Measurements from ENCODE around the gene NECAB3. TPM values are rescaled to one million over a fixed set of nuclear protein-coding genes. Genes with fewer than 3 reads are reported as not detected.
A peak's percentile ranks its signal among the peaks of the same experiment; 100 is the strongest.

NECAB3 gene
- total and polyA plus RNA-seq, 2 of the 13 experiments (the other 11 are each of a cell fraction or from before 2014, with no cell fraction given) = 61.5 to 65.5 TPM

DNA sequence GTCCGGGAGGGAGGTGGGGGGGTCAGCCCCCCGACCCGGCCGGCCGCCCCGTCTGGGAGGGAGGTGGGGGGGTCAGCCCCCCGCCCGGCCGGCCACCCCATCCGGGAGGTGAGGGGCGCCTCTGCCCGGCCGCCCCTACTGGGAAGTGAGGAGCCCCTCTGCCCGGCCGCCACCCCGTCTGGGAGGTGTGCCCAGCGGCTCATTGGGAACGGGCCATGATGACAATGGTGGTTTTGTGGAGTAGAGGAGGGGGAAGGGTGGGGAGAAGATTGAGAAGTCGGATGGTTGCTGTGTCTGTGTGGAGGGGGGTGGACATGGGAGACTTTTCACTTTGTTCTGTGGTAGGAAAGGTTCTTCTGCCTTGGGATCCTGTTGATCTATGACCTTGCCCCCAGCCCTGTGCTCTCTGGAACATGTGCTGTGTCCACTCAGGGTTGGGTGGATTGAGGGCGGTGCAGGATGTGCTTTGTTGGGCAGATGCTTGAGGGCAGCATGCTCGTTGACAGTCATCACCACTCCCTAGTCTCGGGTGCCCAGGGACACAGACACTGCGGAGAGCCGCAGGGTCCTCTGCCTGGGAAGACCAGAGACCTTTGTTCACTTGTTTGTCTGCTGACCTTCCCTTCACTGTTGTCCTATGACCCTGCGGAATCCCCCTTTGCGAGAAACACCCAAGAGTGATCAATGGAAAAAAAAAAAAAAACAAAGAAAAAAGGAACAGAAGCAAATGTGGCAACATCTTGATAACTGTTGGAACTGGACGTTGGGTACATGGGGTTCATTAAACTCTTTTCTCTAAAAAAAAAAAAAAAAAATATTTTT, 27.6 kb upstream of the NECAB3 start (continued):
- TF ChIP-seq ZNF44 (CRISPR knock-in tag; IDR thresholded peaks at IDR 0.05) (peak; percentile 92; the same call in 1 of the 2 replicates), TRIM24 (CRISPR knock-in tag; IDR thresholded peaks at IDR 0.05) (peak; percentile 68; the same call in 1 of the 2 replicates), FLYWCH1 (CRISPR knock-in tag; IDR thresholded peaks at IDR 0.05) (no peak), ZNF543 (CRISPR knock-in tag; IDR thresholded peaks at IDR 0.05) (peak; percentile 96), ZNF709 (CRISPR knock-in tag; IDR thresholded peaks at IDR 0.05) (peak; percentile 71), BCL3 (CRISPR knock-in tag; IDR thresholded peaks at IDR 0.05) (peak; percentile 86), ZNF292 (CRISPR knock-in tag; IDR thresholded peaks at IDR 0.05; ENCODE audit: borderline replicate concordance, low read depth) (peak; percentile 99), ARNTL (CRISPR knock-in tag; IDR thresholded peaks at IDR 0.05) (peak; percentile 84; the same call in 1 of the 2 replicates), TBX2 (CRISPR knock-in tag; IDR thresholded peaks at IDR 0.05; ENCODE audit: borderline replicate concordance) (peak; percentile 81; the same call in 1 of the 2 replicates), ZFP1 (CRISPR knock-in tag; IDR thresholded peaks at IDR 0.05) (no peak; the same call in 1 of the 2 replicates), ARID5B (CRISPR knock-in tag; IDR thresholded peaks at IDR 0.05) (peak; percentile 90), POLR2G (IDR thresholded peaks at IDR 0.05; ENCODE audit: low read depth, low read length) (no peak), CENPX (CRISPR knock-in tag; IDR thresholded peaks at IDR 0.05) (no peak), GABPB1 (CRISPR knock-in tag; IDR thresholded peaks at IDR 0.05) (peak; percentile 52), ZNF274 (CRISPR knock-in tag; IDR thresholded peaks at IDR 0.05) (peak; percentile 54; the same call in 1 of the 2 replicates), ZNF10 (CRISPR knock-in tag; IDR thresholded peaks at IDR 0.05; ENCODE audit: borderline replicate concordance, low read depth) (no peak), ZNF382 (CRISPR knock-in tag; IDR thresholded peaks at IDR 0.05; ENCODE audit: borderline replicate concordance) (no peak), ZNF556 (CRISPR knock-in tag; IDR thresholded peaks at IDR 0.05; ENCODE audit: borderline replicate concordance) (peak; percentile 81; the same call in 1 of the 2 replicates)
- TF ChIP-seq, protein P1, sequence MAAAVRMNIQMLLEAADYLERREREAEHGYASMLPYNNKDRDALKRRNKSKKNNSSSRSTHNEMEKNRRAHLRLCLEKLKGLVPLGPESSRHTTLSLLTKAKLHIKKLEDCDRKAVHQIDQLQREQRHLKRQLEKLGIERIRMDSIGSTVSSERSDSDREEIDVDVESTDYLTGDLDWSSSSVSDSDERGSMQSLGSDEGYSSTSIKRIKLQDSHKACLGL (CRISPR knock-in tag; IDR thresholded peaks at IDR 0.05) = peak; percentile 57; the same call in 1 of the 2 replicates
- TF ChIP-seq, protein P2, sequence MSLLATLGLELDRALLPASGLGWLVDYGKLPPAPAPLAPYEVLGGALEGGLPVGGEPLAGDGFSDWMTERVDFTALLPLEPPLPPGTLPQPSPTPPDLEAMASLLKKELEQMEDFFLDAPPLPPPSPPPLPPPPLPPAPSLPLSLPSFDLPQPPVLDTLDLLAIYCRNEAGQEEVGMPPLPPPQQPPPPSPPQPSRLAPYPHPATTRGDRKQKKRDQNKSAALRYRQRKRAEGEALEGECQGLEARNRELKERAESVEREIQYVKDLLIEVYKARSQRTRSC (CRISPR knock-in tag; IDR thresholded peaks at IDR 0.05; ENCODE audit: low read depth) = no peak
- TF ChIP-seq, protein P3, sequence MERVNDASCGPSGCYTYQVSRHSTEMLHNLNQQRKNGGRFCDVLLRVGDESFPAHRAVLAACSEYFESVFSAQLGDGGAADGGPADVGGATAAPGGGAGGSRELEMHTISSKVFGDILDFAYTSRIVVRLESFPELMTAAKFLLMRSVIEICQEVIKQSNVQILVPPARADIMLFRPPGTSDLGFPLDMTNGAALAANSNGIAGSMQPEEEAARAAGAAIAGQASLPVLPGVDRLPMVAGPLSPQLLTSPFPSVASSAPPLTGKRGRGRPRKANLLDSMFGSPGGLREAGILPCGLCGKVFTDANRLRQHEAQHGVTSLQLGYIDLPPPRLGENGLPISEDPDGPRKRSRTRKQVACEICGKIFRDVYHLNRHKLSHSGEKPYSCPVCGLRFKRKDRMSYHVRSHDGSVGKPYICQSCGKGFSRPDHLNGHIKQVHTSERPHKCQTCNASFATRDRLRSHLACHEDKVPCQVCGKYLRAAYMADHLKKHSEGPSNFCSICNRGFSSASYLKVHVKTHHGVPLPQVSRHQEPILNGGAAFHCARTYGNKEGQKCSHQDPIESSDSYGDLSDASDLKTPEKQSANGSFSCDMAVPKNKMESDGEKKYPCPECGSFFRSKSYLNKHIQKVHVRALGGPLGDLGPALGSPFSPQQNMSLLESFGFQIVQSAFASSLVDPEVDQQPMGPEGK (CRISPR knock-in tag; IDR thresholded peaks at IDR 0.05) = peak; percentile 96
